Measurements from ENCODE around the gene VGLL1.
A peak's percentile ranks its signal among the peaks of the same experiment; 100 is the strongest.

Gene VGLL1

GRCh38 chrX:136584545-136584944 lies 52.5 kb downstream of the VGLL1 start:
- H2AFZ ChIP-seq (ENCODE audit: low read length), result 0 out of 2 replicates have a peak overlapping the region, but pooled peaks have one; percentile 15
- no peaks in the 10 kb centered on the region for H3K79me2 ChIP-seq (ENCODE audit: low read length)
- H3K9ac ChIP-seq (ENCODE audit: low read length), result no peak overlapping the region
- TF ChIP-seq CTCF (IDR thresholded peaks at IDR 0.05; ENCODE audit: low read length), result no peak
- TF ChIP-seq EZH2phosphoT487 (IDR thresholded peaks at IDR 0.05; ENCODE audit: low read length), result no peak
- no peak for TF ChIP-seq EZH2 (optimal IDR thresholded peaks at IDR 0.05; ENCODE audit: low read depth, low read length)
- peaks cover 12% of the 10 kb centered on the region; the same call in 1 of the 2 replicates for H3K4me1 ChIP-seq (ENCODE audit: low read length)
- no peaks in the 10 kb centered on the region for H3K27me3 ChIP-seq (replicated peaks; ENCODE audit: insufficient read depth, low read length)
- H3K4me2 ChIP-seq (ENCODE audit: low read depth, low read length), result no peak overlapping the region
- H4K20me1 ChIP-seq (ENCODE audit: insufficient read depth, low read length), result no peaks in the 10 kb centered on the region
- H3K9me3 ChIP-seq (replicated peaks; ENCODE audit: insufficient read depth, low read length), result no peaks in the 10 kb centered on the region
- H3K36me3 ChIP-seq (replicated peaks; ENCODE audit: insufficient read depth, low read length), result no peaks in the 10 kb centered on the region
- H3F3A ChIP-seq (ENCODE audit: insufficient read depth, low read length), result 0 out of 2 replicates have a peak, but pooled peaks cover 4% of the 10 kb centered on the region
- H3K27ac ChIP-seq (ENCODE audit: low read length), result no peak overlapping the region
- H3K9me2 ChIP-seq (replicated peaks; ENCODE audit: insufficient read depth, low read length), result no peaks in the 10 kb centered on the region
- DNase-seq, result no peak
- no peak overlapping the region for H3K4me3 ChIP-seq (ENCODE audit: low read length)

- Histone ChIP-seq H3K9me2 (replicated peaks; ENCODE audit: insufficient read depth, low read length) (no peaks in the 10 kb centered on the region), H3K4me1 (ENCODE audit: low read length) (peaks cover 16% of the 10 kb centered on the region; the same call in 1 of the 2 replicates), H3K4me2 (ENCODE audit: low read depth, low read length) (no peak overlapping the region), H3K36me3 (replicated peaks; ENCODE audit: insufficient read depth, low read length) (no peaks in the 10 kb centered on the region), H3K9me3 (replicated peaks; ENCODE audit: insufficient read depth, low read length) (no peaks in the 10 kb centered on the region), H3K27ac (ENCODE audit: low read length) (no peak overlapping the region), H3K27me3 (replicated peaks; ENCODE audit: insufficient read depth, low read length) (no peaks in the 10 kb centered on the region), H3F3A (ENCODE audit: insufficient read depth, low read length) (0 out of 2 replicates have a peak, but pooled peaks cover 4% of the 10 kb centered on the region), H3K4me3 (ENCODE audit: low read length) (no peak overlapping the region), H2AFZ (ENCODE audit: low read length) (no peak overlapping the region), H3K79me2 (ENCODE audit: low read length) (no peaks in the 10 kb centered on the region), H3K9ac (ENCODE audit: low read length) (no peak overlapping the region), H4K20me1 (ENCODE audit: insufficient read depth, low read length) (no peaks in the 10 kb centered on the region)
- TF ChIP-seq CTCF (IDR thresholded peaks at IDR 0.05; ENCODE audit: low read length) (no peak), EZH2 (optimal IDR thresholded peaks at IDR 0.05; ENCODE audit: low read depth, low read length) (no peak), EZH2phosphoT487 (IDR thresholded peaks at IDR 0.05; ENCODE audit: low read length) (no peak)
- no peak for DNase-seq
Observed at GRCh38 chrX:136585262-136585661, 53.2 kb downstream of the VGLL1 start.

GRCh38 chrX:136585960-136586359 lies 53.9 kb downstream of the VGLL1 start:
- no peaks in the 10 kb centered on the region for H3K27me3 ChIP-seq (replicated peaks; ENCODE audit: insufficient read depth, low read length)
- DNase-seq, result no peak
- H3K9ac ChIP-seq (ENCODE audit: low read length), result no peak overlapping the region
- H3K36me3 ChIP-seq (replicated peaks; ENCODE audit: insufficient read depth, low read length), result no peaks in the 10 kb centered on the region
- no peaks in the 10 kb centered on the region for H4K20me1 ChIP-seq (ENCODE audit: insufficient read depth, low read length)
- H3K4me1 ChIP-seq (ENCODE audit: low read length), result peaks cover 17% of the 10 kb centered on the region; the same call in 1 of the 2 replicates
- H2AFZ ChIP-seq (ENCODE audit: low read length), result no peak overlapping the region
- H3F3A ChIP-seq (ENCODE audit: insufficient read depth, low read length), result 0 out of 2 replicates have a peak, but pooled peaks cover 4% of the 10 kb centered on the region
- no peaks in the 10 kb centered on the region for H3K79me2 ChIP-seq (ENCODE audit: low read length)
- no peaks in the 10 kb centered on the region for H3K9me3 ChIP-seq (replicated peaks; ENCODE audit: insufficient read depth, low read length)
- no peak overlapping the region for H3K4me3 ChIP-seq (ENCODE audit: low read length)
- no peak overlapping the region for H3K27ac ChIP-seq (ENCODE audit: low read length)
- no peak overlapping the region for H3K4me2 ChIP-seq (ENCODE audit: low read depth, low read length)
- TF ChIP-seq EZH2 (optimal IDR thresholded peaks at IDR 0.05; ENCODE audit: low read depth, low read length) (no peak), CTCF (IDR thresholded peaks at IDR 0.05; ENCODE audit: low read length) (no peak), EZH2phosphoT487 (IDR thresholded peaks at IDR 0.05; ENCODE audit: low read length) (no peak)
- H3K9me2 ChIP-seq (replicated peaks; ENCODE audit: insufficient read depth, low read length), result no peaks in the 10 kb centered on the region
